ENCODE measurements around the gene GAGE13.
"Not testable (repeated sequence)": the region's sequence is repeated elsewhere in the genome, so short reads cannot be mapped to it uniquely, and the experiment has no call there.

GAGE13 gene, protein sequence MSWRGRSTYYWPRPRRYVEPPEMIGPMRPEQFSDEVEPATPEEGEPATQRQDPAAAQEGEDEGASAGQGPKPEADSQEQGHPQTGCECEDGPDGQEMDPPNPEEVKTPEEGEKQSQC

DNA sequence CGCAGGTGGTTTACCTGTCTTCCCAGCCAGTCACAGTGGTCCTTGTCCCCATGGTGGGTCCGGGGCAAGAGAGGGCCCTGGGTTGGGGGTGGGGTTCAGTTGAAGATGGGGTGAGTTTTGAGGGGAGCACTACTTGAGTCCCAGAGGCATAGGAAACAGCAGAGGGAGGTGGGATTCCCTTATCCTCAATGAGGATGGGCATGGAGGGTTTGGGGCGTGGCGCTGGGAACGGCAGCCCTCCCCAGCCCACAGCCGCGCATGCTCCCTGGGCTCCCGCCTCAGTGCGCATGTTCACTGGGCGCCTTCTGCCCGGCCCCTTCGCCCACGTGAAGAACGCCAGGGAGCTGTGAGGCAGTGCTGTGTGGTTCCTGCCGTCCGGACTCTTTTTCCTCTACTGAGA, at the start of gene GAGE13:
Gene GAGE13 (plus strand): TSS at position 301 of the 400 bp plus-strand sequence. CDS start 1,156 bp downstream, outside the sequence.
- DNase-seq (ENCODE audit: low read depth); H3K4me3 ChIP-seq (ENCODE audit: low read length): not testable (repeated sequence)

DNA sequence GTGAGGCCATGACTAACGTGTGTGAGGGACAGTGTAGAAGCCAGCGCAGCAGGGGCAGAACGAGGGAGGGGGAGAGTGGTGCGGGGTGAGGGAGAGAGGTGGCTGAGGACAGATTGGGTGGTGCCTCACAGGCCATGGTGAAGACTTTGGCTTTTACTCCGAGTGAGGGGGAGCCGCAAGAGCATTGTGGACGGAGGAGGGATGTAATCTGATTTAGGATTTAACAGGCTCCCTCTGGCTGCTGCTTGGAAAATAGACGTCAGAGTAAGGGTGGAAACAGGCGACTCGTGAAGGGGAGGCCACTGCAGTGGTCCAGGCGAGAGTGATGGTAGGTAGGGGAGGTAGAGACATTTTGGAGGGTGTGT, 48.8 kb upstream of the GAGE13 start:
- no peak for DNase-seq (ENCODE audit: low read depth)
- H3K4me3 ChIP-seq (ENCODE audit: low read length): no peak overlapping the region
- peak; percentile 36 for TF ChIP-seq CTCF (conservative IDR thresholded peaks at IDR 0.05; ENCODE audit: low read depth, low read length)

DNA sequence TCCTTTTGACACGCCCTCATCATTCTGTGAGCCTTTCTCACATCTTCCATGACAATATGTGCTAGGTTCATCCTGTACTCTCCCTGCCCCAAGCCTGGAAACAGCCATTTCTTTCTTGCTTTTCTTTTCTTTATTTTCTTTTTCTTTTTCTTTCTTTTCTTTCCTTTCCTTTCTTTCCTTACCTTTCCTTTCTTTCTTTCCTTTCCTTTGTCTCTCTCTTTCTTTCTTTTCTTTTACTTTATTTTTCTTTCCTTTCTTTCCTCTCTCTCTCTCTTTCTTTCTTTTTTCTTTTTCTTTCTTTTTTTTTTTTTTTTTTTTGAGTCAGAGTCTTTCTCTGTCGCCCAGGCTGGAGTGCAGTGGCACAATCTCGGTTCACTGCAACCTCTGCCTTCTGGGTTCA, 47.2 kb upstream of the GAGE13 start:
- no peak for TF ChIP-seq CTCF (conservative IDR thresholded peaks at IDR 0.05; ENCODE audit: low read depth, low read length)
- H3K4me3 ChIP-seq (ENCODE audit: low read length): no peak overlapping the region
- DNase-seq (ENCODE audit: low read depth): no peak

DNA sequence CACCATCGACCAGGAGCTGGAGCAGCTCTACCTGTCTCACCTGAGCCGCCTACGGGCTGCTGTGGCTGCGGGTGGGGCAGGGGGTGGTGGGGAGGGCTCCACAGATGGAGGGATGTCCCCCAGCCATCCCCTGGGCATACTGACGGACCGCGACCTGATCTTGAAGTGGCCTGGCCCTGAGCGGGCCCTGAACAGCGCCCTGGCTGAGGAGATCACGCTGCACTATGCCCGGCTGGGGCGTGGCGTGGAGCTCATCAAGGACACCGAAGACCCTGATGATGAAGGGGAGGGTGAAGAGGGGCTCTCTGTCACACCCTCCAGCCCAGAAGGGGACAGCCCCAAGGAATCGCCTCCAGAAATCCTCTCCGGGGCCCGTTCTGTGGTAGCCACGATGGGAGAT, 45.2 kb upstream of the GAGE13 start:
- DNase-seq (ENCODE audit: low read depth): no peak
- H3K4me3 ChIP-seq (ENCODE audit: low read length): no peak overlapping the region
- no peak for TF ChIP-seq CTCF (conservative IDR thresholded peaks at IDR 0.05; ENCODE audit: low read depth, low read length)

- no peak for DNase-seq (ENCODE audit: low read depth)
- H3K4me3 ChIP-seq (ENCODE audit: low read length): no peak overlapping the region
- TF ChIP-seq CTCF (conservative IDR thresholded peaks at IDR 0.05; ENCODE audit: low read depth, low read length): no peak
Observed at GRCh38 chrX:49286581-49286980, 44.8 kb upstream of the GAGE13 start.

- no peak for DNase-seq (ENCODE audit: low read depth)
- H3K4me3 ChIP-seq (ENCODE audit: low read length): no peak overlapping the region
- TF ChIP-seq CTCF (conservative IDR thresholded peaks at IDR 0.05; ENCODE audit: low read depth, low read length): no peak
Observed at GRCh38 chrX:49287665-49288064, 43.7 kb upstream of the GAGE13 start.

DNA sequence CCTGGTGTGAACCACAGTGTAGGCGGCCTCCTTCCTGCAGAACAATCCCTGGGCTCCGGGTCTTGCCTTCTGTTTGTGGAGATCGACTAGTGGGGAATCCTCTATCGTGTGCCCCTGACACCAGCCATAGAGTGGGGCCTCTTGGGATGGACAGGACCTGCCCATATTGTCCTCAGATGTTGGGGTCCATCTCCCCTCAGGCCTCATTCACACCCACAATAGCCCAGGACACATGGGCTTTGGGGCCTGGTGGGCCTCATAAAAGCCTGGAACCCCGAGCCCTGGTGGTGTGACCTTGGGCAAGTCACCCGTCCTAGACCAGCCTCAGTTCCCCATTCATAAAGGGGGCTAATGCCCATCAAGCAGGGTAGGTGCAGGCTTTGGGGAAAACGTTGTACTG, 41.2 kb upstream of the GAGE13 start:
- DNase-seq (ENCODE audit: low read depth): no peak
- no peak overlapping the region for H3K4me3 ChIP-seq (ENCODE audit: low read length)
- TF ChIP-seq CTCF (conservative IDR thresholded peaks at IDR 0.05; ENCODE audit: low read depth, low read length): no peak
